IPS DF 6.9 (cell line): ENCODE measurements around the gene RAP1GAP2.

Source experiments
- DNase-seq: peaks from one replicate; pipeline ENCODE4 v3.0.0-alpha.2; 2013; ENCODE audit warnings: low read depth, low spot score
- H3K27ac ChIP-seq: one replicate; pipeline ENCODE4 v1.5.1; 2013; ENCODE audit warnings: low read length, control low read depth
- H3K27me3 ChIP-seq: 2 replicates; pipeline ENCODE4 v1.6.1; 2013; ENCODE audit warnings: mild to moderate bottlenecking, low read length; ENCODE audit not compliant: control insufficient read depth, insufficient read depth
- H3K36me3 ChIP-seq: 2 replicates; pipeline ENCODE4 v1.6.1; 2013; ENCODE audit warnings: low read length; ENCODE audit not compliant: control insufficient read depth, insufficient read depth
- H3K4me1 ChIP-seq: 2 replicates; pipeline ENCODE4 v1.6.1; 2013; ENCODE audit warnings: low read length; ENCODE audit not compliant: control insufficient read depth, insufficient read depth
- H3K4me3 ChIP-seq: 2 replicates; pipeline ENCODE4 v1.5.1; 2013; ENCODE audit warnings: mild to moderate bottlenecking, low read length
- H3K9me3 ChIP-seq: 2 replicates; pipeline ENCODE4 v1.6.1; 2013; ENCODE audit warnings: low read length, inconsistent platforms; ENCODE audit not compliant: control insufficient read depth, insufficient read depth
- WGBS: extraction: QIAGEN DNeasy Blood & Tissue Kit; methylation state at CpG from one replicate; pipeline ENCODE4 v1.1.7; 2013; ENCODE audit warnings: mixed read lengths, missing lambda C conversion rate; ENCODE audit not compliant: insufficient read length, insufficient coverage; 5-methylcytosine and 5-hydroxymethylcytosine counted together

The RAP1GAP2 gene

DNA sequence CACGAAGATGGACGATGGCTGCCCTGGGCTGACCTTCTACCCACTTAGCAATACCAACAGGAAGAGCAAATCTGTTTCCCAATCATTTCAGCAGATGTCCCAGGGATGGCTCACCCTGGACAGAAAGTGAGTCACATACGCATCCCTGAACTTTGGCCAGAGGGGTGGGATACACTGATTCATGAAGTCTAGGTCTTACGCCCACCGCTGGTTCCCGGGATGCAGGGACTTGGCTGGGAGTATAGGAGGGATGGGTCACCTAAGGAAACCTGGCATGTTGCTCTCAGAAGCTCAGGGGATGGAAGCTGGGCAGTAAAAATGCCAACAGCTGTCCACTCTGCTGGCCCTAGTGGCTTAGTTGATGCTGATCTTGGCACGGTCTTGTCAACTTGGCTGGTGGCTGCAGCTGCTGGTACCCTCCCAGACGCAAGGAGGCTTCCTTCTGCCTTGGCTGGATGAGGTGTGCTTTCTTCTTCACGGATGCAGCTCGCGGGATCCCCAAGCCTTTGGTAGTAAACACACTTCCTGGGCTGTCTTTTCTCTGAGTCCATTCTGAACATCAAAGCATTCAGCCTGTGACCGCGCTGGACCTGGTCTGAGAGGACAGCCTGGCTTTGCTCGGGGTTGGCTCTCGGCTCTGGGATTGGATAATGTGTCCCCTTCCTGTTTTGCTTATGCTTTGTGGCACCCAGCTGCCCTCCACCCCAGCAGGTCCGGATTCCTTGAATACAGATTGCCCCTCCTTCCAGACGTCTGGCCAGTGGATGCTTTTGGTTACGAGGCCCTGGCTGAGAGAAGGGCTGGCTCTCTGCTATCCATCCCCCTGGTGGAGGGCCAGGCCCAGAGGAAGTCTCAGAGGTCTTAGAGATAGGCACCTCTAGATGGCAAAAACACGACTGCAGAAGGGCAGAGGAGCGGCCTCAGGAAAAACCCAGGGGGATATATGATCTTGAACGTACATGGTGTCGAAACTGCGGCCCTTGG is 71.5 kb downstream of the RAP1GAP2 start:
- WGBS, result no CpG with 5 or more reads among the region's 23 CpGs
- H3K27me3 ChIP-seq, result no peaks in the 10 kb centered on the region
- no peak for DNase-seq
- H3K27ac ChIP-seq, result no peak overlapping the region
- peaks cover 12% of the 10 kb centered on the region for H3K4me1 ChIP-seq
- H3K36me3 ChIP-seq, result no peaks in the 10 kb centered on the region
- H3K9me3 ChIP-seq, result no peaks in the 10 kb centered on the region
- no peak overlapping the region for H3K4me3 ChIP-seq

DNA sequence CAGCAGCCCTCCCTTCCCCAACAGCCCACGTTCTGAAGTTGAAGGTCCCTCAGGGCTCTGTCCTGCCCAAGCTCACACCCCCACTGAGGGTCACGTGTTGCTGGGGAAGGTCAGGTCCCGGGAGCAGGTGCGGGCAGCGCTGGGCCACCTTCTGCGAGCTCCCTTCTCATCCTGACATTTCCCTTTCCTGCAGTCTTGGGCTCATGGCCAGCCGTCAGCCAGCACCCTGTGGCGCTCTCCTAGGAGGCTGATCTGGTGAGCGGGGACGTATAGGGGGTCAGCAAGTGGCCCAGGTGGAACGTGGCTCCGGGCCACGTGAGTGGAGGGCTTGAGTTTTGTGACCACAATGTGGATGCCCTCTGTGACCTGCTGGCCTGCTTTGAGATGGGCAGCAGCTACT is 73.4 kb downstream of the RAP1GAP2 start:
- Histone ChIP-seq H3K4me3 (no peak overlapping the region), H3K27ac (no peak overlapping the region), H3K9me3 (no peaks in the 10 kb centered on the region), H3K27me3 (no peaks in the 10 kb centered on the region), H3K4me1 (peaks cover 14% of the 10 kb centered on the region), H3K36me3 (no peaks in the 10 kb centered on the region)
- DNase-seq, result no peak
- no CpG with 5 or more reads among the region's 13 CpGs for WGBS

DNA sequence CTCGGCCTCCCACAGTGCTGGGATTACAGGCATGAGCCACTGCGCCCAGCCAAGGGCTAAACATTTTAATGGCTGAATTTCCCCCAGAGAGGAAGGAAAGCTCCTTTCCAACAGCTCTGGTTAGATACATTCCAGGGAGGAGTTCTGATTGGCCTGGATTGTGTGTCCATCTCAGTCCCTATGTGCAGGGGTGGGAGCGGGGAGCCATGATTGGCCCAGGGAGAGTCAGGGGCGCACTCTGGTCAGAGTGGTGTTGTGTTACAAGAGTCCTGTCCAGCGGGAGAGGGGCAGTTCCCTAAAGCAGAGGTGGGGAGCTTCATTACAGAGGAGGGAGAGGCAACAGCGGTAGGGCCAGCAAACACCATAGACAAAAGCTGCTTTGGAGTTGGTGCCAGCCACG is 75.0 kb downstream of the RAP1GAP2 start:
- no peaks in the 10 kb centered on the region for H3K9me3 ChIP-seq
- no peaks in the 10 kb centered on the region for H3K36me3 ChIP-seq
- H3K27ac ChIP-seq, result no peak overlapping the region
- no CpG with 5 or more reads among the region's 7 CpGs for WGBS
- DNase-seq, result peak; percentile 83
- peaks cover 17% of the 10 kb centered on the region for H3K4me1 ChIP-seq
- H3K27me3 ChIP-seq, result no peaks in the 10 kb centered on the region
- no peak overlapping the region for H3K4me3 ChIP-seq

DNA sequence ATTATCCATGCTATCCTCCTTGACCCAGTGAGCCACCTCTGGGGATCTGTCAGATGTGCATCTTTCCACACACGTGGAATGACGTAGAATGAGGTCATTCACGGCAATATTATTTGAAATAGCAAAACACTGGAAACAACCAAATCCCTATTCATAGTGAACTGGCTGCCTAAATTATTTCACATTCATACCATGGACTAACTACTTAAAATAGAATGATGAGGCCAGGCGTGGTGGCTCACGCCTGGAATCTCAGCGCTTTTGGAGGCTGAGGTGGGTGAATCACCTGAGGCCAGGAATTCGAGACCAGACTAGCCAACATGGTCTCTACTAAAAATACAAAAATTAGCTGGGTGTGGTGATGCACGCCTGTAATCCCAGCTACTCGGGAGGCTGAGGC is 75.5 kb downstream of the RAP1GAP2 start:
- Histone ChIP-seq H3K4me3 (no peak overlapping the region), H3K9me3 (no peaks in the 10 kb centered on the region), H3K36me3 (no peaks in the 10 kb centered on the region), H3K4me1 (peaks cover 17% of the 10 kb centered on the region), H3K27ac (no peak overlapping the region), H3K27me3 (no peaks in the 10 kb centered on the region)
- WGBS, result no CpG with 5 or more reads among the region's 9 CpGs
- no peak for DNase-seq

DNA sequence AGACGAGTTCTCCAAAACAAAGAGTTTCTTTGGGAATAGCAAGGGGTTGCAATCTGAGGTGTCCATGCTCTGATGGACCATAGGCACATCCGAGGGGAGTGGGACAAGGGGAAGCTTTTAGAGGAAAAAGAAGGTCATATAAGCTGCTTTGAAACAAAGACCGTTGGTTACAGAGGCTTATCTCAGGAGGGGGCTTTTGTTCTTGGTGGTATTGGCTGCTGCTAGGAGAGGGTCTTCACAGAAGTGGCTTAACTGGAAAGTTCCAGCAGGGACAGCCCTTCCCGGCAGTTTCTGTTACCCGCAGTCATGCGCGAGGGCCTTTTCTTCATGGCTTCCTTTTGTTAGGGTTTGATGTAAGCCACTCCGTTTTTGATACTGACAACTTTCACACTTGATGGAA is 76.0 kb downstream of the RAP1GAP2 start:
- Histone ChIP-seq H3K4me1 (peaks cover 19% of the 10 kb centered on the region), H3K27me3 (no peaks in the 10 kb centered on the region), H3K27ac (no peak overlapping the region), H3K36me3 (no peaks in the 10 kb centered on the region), H3K4me3 (no peak overlapping the region), H3K9me3 (no peaks in the 10 kb centered on the region)
- DNase-seq, result no peak
- WGBS, result no CpG with 5 or more reads among the region's 8 CpGs

DNA sequence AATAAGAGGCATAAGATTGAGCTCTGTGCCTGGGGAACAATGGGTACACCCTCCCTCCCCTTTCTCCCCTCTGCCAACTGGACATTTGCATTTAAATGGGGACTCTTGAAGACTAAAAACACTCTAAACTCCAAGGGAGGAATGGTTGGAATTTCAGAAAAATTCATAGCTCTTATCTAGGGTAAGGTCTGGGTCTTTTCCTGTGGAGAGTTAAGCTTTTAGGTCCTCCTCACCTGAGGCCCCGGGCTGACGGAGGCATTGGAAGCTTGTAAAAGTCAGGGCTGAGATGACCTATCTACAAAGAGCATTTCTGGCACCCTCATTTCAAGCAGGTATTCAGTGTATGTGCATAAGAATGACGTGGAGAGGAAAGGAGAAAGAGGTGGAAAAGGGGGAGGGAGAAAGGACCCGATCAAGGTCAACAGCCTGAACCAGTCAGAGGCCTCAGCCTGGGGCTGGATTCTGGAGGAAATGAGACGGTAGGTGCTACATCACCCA is 78.0 kb downstream of the RAP1GAP2 start:
- H3K27ac ChIP-seq, result peak overlapping the region; percentile 72
- no peaks in the 10 kb centered on the region for H3K27me3 ChIP-seq
- peaks cover 17% of the 10 kb centered on the region for H3K4me1 ChIP-seq
- no peak overlapping the region for H3K4me3 ChIP-seq
- no CpG with 5 or more reads among the region's 5 CpGs for WGBS
- H3K9me3 ChIP-seq, result no peaks in the 10 kb centered on the region
- DNase-seq, result peak; percentile 84
- no peaks in the 10 kb centered on the region for H3K36me3 ChIP-seq

DNA sequence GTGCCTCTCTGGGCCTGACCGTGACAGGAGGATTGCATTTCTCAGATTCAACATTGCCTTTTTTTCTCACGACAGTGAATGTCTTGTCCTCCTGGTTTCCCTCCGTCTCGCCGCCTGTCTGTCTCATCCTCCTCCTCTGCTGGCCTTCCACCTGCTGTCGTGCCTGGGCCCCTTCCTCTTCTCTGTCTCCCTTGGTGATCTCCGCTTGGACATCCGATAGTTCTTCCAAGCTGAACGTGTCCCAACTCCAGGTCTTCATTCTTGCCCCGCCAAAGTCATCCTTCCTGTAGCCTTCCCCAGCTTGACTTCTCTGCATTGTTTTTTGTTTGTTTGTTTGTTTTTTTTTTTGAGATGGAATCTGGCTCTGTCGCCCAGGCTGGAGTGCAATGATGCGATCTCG is 79.4 kb downstream of the RAP1GAP2 start:
- WGBS, result no CpG with 5 or more reads among the region's 13 CpGs
- H3K36me3 ChIP-seq, result no peaks in the 10 kb centered on the region
- no peak overlapping the region for H3K4me3 ChIP-seq
- peak overlapping the region; percentile 7 for H3K27ac ChIP-seq
- no peaks in the 10 kb centered on the region for H3K27me3 ChIP-seq
- no peaks in the 10 kb centered on the region for H3K9me3 ChIP-seq
- no peak for DNase-seq
- peaks cover 15% of the 10 kb centered on the region for H3K4me1 ChIP-seq

DNA sequence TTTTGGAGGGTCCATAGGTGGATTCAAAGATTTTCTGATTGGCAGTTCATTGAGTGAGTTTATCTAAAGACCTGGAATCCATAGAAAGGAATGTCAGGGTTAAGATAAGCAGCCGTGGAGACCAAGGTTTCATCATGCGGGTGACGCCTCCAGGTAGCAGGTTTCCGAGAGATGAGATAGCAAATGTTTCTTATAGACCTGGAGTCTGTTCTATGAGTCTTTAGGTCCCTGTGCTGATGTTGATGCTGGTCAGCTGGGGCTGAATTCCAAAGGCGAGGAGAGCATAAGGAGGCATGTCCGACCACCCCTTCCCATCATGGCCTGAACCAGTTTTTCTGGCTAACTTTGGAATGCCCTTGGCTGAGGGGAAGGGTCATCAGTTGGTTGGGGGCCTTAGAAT is 80.2 kb downstream of the RAP1GAP2 start:
- WGBS, result no CpG with 5 or more reads among the region's 6 CpGs
- Histone ChIP-seq H3K27me3 (no peaks in the 10 kb centered on the region), H3K27ac (no peak overlapping the region), H3K36me3 (no peaks in the 10 kb centered on the region), H3K4me1 (peaks cover 12% of the 10 kb centered on the region), H3K4me3 (no peak overlapping the region), H3K9me3 (no peaks in the 10 kb centered on the region)
- no peak for DNase-seq

DNA sequence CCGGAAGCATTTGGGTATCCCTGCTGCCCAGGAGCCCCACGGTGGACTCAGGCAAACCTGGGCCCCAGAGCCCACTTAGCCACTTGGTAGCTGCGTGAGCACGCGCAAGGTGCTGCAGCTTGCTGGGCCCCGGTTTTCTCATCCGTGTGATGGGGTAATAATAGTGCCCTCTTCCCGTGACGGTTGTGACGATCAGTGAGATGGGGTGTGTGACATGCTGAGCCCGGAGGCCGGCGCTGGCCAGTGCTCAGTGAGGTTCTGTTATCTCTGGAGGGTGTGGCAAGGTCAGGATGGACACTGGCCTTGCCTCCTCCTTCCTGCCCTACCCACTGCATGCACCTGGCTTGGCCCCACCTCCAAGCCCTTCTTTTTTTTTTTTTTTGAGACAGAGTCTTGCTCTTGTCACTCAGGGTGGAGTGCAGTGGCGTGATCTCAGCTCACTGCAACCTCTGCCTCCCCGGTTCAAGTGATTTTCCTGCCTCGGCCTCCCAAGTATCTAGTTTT is 82.6 kb downstream of the RAP1GAP2 start:
- Histone ChIP-seq H3K27me3 (no peaks in the 10 kb centered on the region), H3K4me3 (no peak overlapping the region), H3K9me3 (no peaks in the 10 kb centered on the region), H3K36me3 (no peaks in the 10 kb centered on the region), H3K27ac (no peak overlapping the region), H3K4me1 (peaks cover 14% of the 10 kb centered on the region)
- no CpG with 5 or more reads among the region's 16 CpGs for WGBS
- no peak for DNase-seq

DNA sequence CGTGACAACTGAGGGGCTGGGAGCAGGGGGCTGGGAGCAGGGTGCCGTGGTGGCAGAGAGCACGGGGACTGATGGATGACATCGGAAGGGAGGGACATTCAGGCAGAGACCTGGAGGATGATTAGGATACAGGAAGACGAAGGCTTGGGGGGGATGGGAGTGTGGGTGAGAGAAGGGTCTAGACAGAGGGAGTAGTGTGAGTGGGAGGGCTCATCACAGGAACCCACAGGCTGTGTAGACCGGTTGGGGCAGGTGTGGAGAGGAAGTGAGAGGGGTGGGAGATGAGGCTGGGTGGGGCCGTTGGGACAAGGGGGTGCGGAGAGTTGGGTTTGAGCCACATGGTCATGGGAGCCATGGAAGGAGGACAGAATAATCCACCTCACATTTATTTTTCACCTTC is 83.8 kb downstream of the RAP1GAP2 start:
- Histone ChIP-seq H3K9me3 (no peaks in the 10 kb centered on the region), H3K36me3 (no peaks in the 10 kb centered on the region), H3K4me1 (peaks cover 12% of the 10 kb centered on the region), H3K27me3 (no peaks in the 10 kb centered on the region), H3K27ac (no peak overlapping the region), H3K4me3 (no peak overlapping the region)
- no peak for DNase-seq
- WGBS, result no CpG with 5 or more reads among the region's 8 CpGs
